ENCODE results near the gene SPOCK1.
"Not testable (repeated sequence)": the region's sequence is repeated elsewhere in the genome, so short reads cannot be mapped to it uniquely, and the experiment has no call there.

SPOCK1 gene

GRCh38 chr5:137398154-137398553, 101.0 kb downstream of the SPOCK1 start:
- CTCF ChIA-PET = interaction anchor here (1.1 to 1.2 kb wide), 2 partner anchors 78 to 98 kb away, joined by 3 to 4 read pairs; no protein-coding TSS in a partner anchor
- POLR2A ChIA-PET = no interaction called here
- TF ChIP-seq CTCF (IDR thresholded peaks at IDR 0.05; ENCODE audit: insufficient read depth, low read length, missing control alignments) = no peak

GRCh38 chr5:137395011-137395755, 103.9 kb downstream of the SPOCK1 start:
- POLR2A ChIA-PET = interaction anchor here (1.3 to 1.5 kb wide), 3 partner anchors 12 to 30 kb away, joined by 3 to 5 read pairs (median 4); no protein-coding TSS in a partner anchor
- no peak for TF ChIP-seq CTCF (IDR thresholded peaks at IDR 0.05; ENCODE audit: insufficient read depth, low read length, missing control alignments)
- CTCF ChIA-PET = interaction anchor here (0.8 kb wide), 1 partner anchor 15 kb away, joined by 3 read pairs; no protein-coding TSS in a partner anchor
- DNase-seq (ENCODE audit: low read depth, low spot score) = no peak
- no peak overlapping the region for H3K4me3 ChIP-seq (ENCODE audit: low read depth, low read length)

More at GRCh38 chr5:137398154-137398553, 101.0 kb downstream of the SPOCK1 start:
- no peak for DNase-seq (ENCODE audit: low read depth, low spot score)
- no peak overlapping the region for H3K4me3 ChIP-seq (ENCODE audit: low read depth, low read length)

GRCh38 chr5:137394380-137394779, 104.7 kb downstream of the SPOCK1 start:
- no peak for TF ChIP-seq CTCF (IDR thresholded peaks at IDR 0.05; ENCODE audit: insufficient read depth, low read length, missing control alignments)
- no peak overlapping the region for H3K4me3 ChIP-seq (ENCODE audit: low read depth, low read length)
- POLR2A ChIA-PET = interaction anchor here (1.3 to 1.5 kb wide), 2 partner anchors 24 to 29 kb away, joined by 3 to 5 read pairs; no protein-coding TSS in a partner anchor
- CTCF ChIA-PET = no interaction called here
- no peak for DNase-seq (ENCODE audit: low read depth, low spot score)

- CTCF ChIA-PET = interaction anchor here (0.8 to 1.2 kb wide), 3 partner anchors 13 to 105 kb away, joined by 3 to 4 read pairs (median 4); partner anchors contain the start of gene SPOCK1
- TF ChIP-seq CTCF (IDR thresholded peaks at IDR 0.05; ENCODE audit: insufficient read depth, low read length, missing control alignments) = no peak
- no peak for DNase-seq (ENCODE audit: low read depth, low spot score)
- POLR2A ChIA-PET = no interaction called here
- no peak overlapping the region for H3K4me3 ChIP-seq (ENCODE audit: low read depth, low read length)
Measured at GRCh38 chr5:137393196-137393993, 105.7 kb downstream of the SPOCK1 start.

GRCh38 chr5:137392261-137392660, 106.9 kb downstream of the SPOCK1 start:
- POLR2A ChIA-PET = no interaction called here
- no peak for TF ChIP-seq CTCF (IDR thresholded peaks at IDR 0.05; ENCODE audit: insufficient read depth, low read length, missing control alignments)
- no peak for DNase-seq (ENCODE audit: low read depth, low spot score)

GRCh38 chr5:137391044-137391443, 108.1 kb downstream of the SPOCK1 start:
- POLR2A ChIA-PET = not testable (repeated sequence)

More at GRCh38 chr5:137392261-137392660, 106.9 kb downstream of the SPOCK1 start:
- CTCF ChIA-PET = interaction anchor here (2.0 kb wide), 1 partner anchor 12 kb away, joined by 10 read pairs; no protein-coding TSS in a partner anchor
- H3K4me3 ChIP-seq (ENCODE audit: low read depth, low read length) = no peak overlapping the region

More at GRCh38 chr5:137391044-137391443, 108.1 kb downstream of the SPOCK1 start:
- CTCF ChIA-PET = interaction anchor here (0.6 to 2.0 kb wide), 2 partner anchors 11 to 69 kb away, joined by 4 to 10 read pairs; no protein-coding TSS in a partner anchor
- DNase-seq (ENCODE audit: low read depth, low spot score); H3K4me3 ChIP-seq (ENCODE audit: low read depth, low read length): not testable (repeated sequence)
